Epidermal melanocyte (primary cell): ENCODE results near the gene FNDC1.
A peak's percentile ranks its signal among the peaks of the same experiment; 100 is the strongest.

Experiments used
- DNase-seq: peaks from one replicate; pipeline ENCODE4 v3.0.0; 2011; ENCODE audit warnings: low spot score; ENCODE audit not compliant: insufficient read length

Gene FNDC1

DNA sequence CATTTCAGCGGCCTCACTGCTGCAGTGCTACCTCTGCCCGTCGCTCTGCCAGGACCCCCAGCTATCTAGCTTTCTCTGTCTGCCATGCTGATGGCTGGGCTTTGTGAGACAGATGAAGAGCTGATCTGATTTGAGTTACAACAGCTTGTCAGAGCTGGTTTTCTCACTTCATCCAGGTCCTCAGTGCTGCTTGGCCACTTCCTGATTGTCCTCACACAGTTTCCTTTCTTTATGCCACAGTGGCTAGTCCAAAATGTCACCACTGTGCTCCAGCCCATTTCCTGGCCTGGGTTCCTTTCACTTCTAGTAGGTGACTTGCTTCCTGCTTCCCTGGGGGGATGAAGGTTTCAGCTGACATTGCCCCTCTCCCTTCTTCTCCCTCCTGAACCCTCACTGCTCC lies 35.4 kb downstream of the FNDC1 start:
- no peak for DNase-seq

DNA sequence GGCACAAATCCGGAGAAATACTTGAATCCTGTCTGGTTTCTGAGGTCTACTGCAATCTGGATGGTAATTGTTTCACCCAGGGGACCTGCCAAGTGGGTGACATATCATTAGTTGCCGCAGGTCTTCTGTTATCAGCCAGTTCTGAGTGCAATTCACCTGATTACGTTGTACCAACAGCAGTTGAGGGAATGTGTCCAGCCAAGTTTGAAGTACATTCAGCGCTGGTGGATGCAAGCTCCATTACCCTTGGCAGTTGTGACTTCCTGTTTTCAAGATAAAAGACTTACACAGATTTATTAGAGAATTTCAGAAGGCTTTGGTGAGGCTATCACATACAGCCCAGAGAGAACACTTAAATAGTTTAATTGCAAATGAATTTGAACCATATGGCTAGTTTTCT lies 42.8 kb downstream of the FNDC1 start:
- DNase-seq: no peak

DNA sequence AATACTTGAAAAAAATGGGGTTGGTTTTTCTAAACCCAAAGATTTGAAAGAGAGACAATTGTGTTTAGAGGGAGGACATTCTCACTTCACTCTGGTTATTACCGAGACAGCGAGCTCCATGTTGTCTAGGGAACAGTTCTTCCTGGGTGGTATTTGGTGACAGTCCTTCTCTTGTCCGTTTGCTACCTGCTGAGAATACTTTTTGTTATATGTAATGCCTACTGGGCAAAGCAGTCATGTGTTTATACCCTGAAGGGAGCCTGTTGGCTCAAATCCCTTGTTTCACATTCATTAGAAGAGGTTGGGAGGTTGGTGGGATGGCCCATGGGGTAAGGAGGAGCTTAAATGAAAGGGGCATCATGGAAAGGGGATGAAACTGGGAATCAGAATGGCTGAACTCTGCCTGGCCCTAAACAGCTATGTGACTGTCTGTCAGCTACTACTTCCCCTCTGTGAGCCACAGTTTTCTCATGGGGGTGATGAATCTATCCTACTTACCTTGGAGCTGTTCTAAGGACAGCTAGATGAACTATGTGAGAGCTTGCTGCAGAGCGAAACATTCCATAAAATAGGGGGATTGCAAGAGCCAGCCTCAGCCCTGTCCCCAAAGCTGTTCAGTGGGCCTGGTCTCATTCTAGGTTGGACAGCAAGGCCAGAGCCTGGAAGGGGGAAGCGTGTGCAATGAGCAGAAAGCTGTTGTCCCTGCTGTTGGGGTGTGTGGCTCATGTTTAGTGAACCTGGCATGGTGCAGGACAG lies 43.5 kb downstream of the FNDC1 start:
- no peak for DNase-seq

DNA sequence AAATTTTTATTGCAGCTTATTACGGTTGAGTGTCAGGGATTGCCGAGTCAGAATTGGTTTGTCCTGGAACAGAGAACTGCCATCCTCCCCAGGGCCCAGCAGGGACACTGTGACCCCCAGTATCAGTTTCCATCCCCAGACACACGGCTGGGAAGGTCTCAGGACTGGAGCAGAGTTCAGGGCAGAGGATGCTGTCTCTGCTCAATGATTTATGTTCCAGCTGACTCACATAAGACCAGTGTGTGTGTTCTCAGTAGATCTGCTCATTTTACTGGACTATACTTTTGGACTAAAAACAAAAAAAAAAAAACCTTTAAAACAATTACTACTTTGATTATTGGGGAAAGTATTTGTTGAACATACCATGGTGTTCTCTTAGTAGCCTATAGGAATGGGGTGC lies 44.2 kb downstream of the FNDC1 start:
- no peak for DNase-seq

DNA sequence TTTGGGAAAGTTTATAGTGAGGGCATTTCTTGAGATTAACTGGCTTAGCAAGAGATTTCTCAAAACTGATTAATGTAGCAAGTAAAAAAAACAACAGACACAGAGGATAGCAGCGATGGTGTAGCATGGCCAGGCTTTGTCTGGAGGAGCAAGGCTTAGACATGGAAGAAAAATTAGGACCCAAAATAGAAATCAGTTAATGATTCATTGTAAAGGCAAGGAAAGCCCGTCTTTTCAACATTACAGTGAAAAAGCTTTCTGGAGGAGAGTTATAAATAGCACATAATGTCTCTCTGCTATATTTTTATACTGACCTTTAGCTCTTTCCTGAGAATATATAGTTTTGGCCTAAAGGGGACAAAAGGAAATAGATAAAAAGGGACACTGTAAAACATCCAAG lies 45.1 kb downstream of the FNDC1 start:
- DNase-seq: no peak

DNA sequence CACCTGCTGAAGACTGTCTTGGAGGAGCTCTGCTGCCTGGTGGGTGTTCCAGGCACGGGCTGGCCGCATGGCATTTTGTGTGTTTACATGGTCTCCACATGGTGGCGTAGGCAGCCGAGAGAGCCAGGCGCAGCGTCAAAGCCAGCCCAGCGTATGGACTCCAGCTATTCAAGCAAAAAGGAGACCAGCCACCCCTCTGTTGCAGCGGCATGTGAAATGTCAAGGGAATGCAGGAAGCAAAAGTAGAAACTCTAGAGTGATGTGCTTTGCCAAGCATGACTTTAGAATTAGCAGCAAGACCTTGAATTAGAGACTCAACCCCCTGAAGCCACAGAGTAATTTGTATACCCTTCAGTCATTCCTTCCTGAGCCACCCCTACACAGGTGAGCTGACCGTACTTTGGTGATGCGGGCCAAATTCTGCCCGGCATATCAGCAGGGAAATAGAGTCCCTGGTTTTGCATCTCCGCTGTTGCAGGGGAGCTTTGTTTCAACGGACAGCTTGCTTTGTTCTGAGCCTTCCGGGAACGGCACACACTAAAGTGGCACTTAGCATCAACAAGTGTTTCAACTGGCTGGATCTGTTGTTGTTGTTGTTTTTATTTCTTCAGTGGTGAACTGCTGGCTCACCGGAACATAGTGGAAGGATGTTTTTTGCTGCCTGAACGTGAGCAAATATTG lies 48.5 kb downstream of the FNDC1 start:
- DNase-seq: no peak

DNA sequence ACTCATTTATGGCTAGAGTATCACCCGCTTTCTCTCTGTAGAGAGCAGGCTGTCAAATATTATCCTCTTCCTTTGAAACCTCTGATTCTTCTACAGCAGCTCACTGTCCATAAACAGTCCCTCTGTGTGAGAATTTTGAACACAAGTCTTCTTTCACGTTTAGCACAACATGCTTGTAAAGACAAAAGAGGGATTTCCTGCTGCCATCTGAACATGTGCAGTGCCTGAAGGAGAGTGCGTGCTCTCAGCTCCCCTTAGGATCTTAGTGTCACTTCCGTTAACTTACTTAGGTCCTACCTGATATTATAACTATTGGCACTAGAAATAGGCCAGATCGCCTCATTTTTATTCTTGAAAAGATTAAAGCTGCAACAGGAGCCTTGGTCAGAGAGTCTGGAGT lies 50.9 kb downstream of the FNDC1 start:
- DNase-seq: no peak

DNA sequence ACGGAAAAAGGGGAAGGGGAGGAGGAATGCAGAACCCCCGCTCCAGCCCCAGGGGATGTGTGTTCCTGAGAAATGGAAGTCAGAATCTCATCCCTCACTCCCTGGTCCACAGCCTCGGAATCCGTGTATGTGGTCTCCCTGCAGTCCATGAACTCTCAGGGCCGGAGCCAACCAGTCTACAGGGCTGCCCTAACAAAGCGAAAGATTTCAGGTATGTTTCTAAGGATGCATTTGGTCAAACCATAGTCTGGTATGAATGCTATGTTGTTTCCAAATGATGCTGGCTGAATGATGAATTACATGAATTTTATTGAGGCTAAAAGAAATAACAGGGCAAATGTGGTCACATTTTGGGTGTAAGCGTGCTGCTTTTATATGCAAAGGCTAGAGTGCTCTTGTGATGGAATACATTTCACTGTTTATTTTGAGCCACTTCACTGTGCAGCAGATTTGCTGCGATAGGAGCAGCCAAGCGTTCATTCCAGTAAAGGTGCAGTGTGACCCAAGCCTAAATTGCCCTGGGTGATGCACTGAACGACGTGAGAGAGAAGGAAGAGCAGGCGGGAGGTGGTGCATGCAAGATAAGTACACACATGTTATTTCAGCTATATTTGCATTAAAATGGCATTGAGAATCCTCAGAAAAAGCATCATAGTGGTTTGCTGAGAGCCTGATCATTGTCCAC lies 52.4 kb downstream of the FNDC1 start:
- no peak for DNase-seq

DNA sequence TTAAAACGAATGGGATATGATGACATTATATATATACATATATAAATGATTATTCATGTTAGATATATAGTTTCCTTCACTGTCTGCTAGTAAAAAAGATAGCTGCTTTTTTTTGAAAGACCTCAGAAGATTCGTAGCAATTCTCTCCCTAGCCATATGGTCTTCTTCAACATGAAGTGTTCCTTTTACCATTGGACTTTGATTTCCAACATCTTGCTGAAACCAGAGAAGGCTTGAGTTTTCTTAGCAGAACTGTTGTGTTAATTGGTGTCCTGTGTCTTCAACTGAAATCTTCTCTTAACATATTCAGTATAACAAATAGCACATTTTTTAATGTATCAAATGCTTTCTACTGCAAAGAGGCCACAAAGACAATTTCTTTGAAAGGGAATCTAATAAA lies 55.3 kb downstream of the FNDC1 start:
- no peak for DNase-seq

DNA sequence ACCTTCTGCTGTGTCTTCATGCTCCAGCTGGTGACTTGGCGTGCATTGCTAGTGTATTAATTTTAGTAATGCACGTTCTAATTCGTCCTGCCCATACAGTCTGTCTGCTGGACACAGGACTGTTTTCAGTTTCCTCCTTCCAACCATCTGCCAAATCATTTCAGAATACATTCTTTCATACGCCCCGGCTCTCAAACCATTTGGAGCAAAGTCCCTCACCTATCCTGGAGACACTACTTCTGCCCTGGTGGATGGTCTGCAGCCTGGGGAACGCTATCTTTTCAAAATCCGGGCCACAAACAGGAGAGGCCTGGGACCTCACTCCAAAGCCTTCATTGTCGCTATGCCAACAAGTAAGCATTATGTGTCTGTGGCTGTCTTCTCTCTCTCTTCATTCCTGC lies 60.5 kb downstream of the FNDC1 start:
- no peak for DNase-seq

DNA sequence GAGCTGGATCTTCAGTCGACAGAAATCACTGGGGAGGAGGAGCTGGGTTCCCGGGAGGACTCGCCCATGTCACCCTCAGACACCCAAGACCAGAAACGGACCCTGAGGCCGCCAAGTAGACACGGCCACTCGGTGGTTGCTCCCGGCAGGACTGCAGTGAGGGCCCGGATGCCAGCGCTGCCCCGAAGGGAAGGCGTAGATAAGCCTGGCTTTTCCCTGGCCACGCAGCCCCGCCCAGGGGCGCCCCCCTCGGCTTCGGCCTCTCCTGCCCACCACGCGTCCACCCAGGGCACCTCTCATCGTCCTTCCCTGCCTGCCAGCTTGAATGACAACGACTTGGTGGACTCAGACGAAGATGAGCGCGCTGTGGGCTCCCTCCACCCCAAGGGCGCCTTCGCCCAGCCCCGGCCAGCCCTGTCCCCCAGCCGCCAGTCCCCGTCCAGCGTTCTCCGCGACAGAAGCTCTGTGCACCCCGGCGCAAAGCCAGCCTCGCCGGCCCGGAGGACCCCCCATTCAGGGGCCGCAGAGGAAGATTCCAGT lies 63.0 kb downstream of the FNDC1 start:
- no peak for DNase-seq

DNA sequence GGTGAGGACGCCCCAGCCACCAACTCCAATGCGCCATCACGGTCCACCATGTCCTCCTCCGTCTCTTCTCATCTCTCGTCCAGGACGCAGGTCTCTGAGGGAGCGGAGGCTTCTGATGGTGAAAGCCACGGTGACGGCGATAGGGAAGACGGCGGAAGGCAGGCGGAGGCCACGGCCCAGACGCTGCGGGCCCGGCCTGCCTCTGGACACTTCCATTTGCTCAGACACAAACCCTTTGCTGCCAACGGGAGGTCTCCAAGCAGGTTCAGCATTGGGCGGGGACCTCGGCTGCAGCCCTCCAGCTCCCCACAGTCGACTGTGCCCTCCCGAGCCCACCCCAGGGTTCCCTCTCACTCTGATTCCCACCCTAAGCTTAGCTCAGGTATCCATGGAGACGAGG lies 63.6 kb downstream of the FNDC1 start:
- DNase-seq: no peak

DNA sequence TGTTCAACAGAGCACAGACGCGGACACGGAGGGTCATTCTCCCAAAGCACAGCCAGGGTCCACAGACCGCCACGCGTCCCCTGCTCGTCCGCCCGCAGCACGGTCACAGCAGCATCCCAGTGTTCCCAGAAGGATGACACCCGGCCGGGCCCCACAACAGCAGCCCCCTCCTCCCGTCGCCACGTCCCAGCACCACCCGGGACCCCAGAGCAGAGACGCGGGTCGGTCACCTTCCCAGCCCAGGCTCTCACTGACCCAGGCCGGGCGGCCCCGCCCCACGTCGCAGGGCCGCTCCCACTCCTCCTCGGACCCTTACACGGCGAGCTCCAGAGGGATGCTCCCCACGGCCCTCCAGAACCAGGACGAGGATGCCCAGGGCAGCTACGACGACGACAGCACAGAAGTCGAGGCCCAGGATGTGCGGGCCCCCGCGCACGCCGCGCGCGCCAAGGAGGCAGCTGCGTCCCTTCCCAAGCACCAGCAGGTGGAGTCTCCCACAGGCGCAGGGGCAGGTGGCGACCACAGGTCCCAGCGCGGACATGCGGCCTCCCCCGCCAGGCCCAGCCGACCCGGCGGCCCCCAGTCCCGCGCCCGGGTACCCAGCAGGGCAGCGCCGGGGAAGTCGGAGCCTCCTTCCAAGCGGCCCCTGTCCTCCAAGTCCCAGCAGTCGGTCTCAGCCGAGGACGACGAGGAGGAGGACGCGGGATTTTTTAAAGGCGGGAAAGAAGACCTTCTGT lies 64.3 kb downstream of the FNDC1 start:
- DNase-seq: no peak

DNA sequence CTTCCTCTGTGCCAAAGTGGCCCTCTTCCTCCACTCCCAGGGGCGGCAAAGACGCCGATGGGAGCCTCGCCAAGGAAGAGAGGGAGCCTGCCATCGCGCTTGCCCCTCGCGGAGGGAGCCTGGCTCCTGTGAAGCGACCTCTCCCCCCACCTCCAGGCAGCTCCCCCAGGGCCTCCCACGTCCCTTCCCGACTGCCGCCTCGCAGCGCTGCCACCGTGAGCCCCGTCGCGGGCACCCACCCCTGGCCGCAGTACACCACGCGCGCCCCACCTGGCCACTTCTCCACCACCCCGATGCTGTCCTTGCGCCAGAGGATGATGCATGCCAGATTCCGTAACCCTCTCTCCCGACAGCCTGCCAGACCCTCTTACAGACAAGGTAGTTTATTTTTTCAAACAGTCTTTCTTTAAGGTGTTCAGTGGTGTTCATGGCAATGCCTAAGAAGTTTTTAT lies 64.9 kb downstream of the FNDC1 start:
- no peak for DNase-seq

DNA sequence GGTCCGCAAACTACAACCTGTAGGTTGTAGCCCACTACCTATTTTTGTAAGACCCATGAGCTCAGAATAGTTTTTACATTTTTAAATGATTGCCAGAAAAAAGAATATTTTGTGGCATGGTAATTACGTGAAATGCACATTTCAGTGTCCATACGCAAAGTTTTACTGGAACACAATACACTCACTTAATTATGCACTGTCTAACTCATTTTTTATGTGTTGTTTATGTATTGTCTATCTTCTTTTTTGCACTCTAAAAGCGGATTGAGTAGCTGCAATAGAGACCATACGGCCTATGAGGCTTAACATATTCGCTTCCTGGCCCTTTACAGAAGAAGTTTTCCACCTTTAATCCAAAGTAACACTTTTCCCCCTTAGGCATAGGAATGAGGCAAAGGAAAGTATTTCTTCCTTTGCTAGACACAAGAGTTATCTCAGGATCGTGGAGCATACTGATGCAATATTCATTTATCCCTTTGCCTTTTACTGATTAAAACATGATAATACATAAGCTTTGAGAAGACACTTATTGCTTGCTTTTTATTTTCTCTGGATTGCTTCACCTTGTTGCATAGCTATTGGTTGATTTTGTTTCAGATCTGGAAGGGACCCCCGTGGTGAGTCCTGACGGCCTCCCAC lies 69.8 kb downstream of the FNDC1 start:
- no peak for DNase-seq

DNA sequence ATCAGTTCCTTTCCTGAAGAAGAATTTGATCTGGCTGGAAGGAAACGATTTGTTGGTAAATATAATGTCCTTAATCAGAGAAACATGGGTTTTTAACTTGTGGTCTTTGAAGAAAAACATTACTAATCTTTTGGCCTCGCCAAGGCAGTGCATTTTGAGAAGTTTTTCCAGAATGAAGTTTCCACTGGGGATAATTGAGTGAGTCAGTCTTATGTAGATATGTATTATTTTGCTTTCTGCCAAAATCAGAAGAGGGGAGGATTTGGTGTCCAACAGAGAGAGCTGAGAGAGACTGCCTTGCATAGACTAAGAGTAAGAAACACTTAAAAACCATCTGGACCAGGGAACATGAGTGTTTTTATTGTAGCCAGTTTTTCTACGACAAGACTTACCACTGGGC lies 79.9 kb downstream of the FNDC1 start:
- DNase-seq: no peak

DNA sequence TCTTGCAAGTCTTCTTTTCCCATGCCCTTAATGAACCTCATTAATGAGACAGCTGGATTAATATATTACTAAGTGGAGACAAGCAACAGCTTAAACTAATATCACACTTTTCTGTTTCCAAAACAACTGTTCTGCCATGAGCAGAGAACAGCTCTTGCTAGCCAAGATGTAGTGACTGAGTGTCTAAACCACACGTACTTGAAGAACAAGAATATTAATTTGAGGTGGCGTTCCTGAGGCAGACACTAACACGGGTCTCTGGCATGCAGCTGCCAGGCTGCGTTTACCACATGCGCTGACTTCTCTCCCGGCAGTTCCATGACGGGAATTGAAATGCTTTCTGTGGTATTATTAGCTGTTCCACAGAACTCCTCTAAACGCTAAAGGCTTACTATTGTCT lies 80.6 kb downstream of the FNDC1 start:
- no peak for DNase-seq

DNA sequence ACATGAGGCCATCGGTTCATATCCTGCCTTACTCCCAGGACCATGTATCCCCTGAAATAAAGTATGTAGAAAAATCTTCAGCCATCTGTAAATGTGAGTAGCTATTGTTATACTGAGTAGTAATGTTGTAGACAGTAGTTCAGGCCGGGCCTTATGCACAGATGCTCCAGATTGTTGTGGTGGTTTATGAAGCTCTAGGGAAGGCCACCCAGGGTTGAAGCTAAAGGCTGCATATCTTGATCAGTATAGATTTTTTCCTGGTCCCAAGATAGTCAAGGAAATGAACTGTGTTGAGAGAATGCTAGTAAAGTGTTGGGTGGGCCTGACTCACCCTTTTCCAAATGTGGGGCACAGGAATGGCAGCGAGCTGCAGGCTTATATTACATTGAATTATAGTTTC lies 81.4 kb downstream of the FNDC1 start:
- no peak for DNase-seq

DNA sequence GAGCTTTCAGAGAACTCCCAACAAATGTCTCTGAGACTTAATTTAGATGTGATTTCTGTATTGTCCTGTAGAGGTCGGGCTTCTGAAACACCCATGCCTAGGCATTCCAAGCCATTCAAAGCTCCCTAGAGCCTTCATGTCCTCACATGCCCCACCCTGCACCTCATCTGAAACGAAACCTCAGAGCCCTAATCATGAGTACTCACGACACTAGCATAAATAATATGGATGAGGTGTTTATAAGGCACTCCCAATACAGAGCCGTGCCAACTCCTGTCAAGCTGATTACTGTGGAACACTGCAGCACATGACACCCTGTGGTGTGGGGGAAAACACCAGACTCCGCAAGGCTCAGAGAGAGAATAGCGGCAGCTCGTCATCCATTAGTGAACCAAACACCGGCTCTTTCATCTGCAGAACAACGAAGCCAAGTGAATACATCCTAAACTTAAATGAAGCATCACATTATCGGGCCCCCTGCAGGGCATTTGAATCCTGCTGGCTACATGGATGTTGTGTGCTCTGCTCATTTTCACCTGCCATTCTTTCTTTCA lies 83.8 kb downstream of the FNDC1 start:
- DNase-seq: peak; percentile 59

DNA sequence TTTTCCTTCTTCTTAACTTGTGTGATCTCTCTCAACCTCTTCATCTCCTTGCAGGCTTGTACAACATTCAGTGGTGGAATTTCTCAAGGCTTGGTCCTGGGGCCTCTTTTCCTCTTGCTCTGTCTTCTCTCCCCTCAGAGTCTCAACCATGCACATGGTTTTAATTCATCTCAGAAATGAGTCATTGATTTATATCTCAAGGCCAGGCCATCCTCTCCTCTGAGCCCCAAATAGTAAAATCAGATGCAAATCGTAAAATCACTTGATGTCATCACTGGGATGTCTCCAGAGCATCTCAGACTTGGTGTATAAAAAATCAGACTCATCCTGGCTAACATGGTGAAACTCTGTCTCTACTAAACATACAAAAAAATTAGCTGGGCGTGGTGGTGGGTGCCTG lies 85.0 kb downstream of the FNDC1 start:
- DNase-seq: no peak

DNA sequence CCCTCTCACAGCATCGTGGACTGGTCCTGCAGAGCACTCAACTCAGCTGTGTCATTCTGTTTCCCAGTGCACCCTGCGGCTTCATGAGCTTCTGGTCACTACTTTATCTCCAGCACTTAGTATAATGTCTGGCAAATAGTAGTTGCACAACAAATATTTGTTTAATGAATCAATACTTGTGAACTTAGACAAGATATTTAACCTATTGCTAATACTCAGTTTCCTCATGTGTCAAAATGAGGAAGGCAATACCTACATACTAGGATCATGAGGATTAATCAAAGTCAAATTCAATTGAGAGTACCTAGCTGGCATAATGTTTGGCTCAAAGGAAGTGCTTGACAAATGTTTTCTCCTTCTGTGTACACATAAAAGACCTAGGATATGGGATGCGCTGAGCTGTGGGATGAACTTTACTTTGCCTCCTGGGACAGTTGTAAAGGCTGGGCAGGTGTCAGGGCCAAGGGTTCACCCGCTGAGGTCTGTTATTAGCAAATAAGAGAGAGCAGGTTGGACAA lies 86.3 kb downstream of the FNDC1 start:
- DNase-seq: no peak
